HG02798 (cell line): ENCODE results near the gene NRTN.
A peak's percentile ranks its signal among the peaks of the same experiment; 100 is the strongest.

Experiments used
- ATAC-seq: cut with Tn5 transposase; IDR thresholded peaks from one replicate; pipeline ENCODE4 v1.9.1; 2021; ENCODE audit warnings: mild to moderate bottlenecking; ENCODE audit not compliant: unreplicated experiment, poor library complexity

NRTN gene

DNA sequence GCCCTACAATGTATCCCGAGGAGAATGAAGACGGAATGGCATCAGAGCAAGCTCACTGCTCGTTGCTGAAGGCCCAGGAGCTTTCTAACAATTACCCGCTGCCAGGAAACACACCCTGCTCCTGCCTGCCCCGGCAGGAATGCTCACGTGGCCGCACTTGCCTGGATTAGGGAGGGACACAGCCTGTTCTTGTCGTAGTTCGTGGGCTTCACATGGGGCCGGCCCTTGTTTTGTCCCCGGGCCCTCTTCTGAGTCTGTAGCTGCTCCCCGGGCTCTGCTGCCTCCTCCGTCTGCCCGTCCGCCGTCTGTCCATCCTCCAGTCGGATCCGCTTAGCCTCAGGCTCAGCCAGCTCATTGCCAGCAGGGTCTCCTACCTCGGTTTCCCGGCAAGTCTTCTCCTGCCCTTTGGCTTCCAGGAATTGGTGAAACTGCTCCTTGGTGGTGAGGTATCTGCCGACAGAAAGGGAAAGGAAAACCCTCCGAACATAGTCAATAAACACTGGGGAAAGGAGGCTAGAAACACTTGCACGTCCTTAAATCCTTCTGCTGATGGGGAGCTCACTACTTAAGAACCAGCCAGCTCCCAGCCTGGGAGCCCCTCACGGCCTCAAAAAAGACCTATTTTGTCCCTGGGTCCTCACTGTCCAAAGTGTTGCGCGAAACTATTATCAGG lies 14.8 kb upstream of the NRTN start:
- ATAC-seq, result no peak

DNA sequence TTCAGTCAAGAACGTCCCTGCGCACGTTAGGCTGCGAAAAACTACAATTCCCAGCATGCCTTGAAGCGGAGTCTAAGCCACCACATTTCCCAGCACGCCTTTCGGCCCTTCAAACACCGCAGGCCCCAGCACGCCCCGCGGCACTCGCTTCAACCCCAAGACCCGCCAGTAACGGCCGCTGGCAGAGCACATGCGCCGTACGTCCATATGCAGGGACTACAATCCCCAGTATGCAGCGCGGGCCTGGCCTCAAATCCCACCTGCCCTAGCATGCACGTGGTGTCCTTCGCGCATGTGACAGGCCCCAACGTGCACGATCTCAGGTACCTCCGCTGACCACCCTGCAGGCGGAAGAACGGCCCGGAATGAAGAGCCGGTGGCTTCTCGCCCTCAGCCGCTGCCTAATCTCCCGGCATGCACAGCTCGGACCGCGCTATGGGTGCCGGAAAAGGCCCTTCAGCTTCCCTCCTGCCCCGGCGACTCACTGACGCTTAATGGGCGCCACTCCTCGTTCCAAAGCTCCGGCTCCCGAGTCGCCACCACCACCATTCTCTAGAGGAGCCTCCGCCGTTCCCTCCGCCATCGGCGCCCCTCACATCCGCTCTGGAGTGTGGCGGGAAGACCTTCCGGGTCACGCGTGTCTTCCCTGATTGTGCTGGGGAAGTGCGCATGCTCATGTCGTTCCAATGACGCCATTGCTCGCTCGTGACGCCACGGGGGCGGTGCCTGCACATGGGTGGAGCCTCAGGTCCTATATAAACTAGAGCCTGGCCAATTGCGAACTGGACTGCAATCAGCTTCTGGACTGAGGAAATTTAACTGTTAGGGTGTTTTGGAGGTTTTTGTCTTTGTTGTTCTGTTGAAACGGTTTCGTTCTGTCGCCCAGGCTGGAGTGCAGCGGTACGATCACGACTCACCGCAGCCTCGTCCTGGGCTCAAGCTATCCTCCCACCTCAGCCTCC lies 14.0 kb upstream of the NRTN start, which contains the start of gene DUS3L:
Gene DUS3L, minus strand, starts transcription at position 605 of the 962 bp plus-strand sequence. Its CDS starts 22 bp downstream, at position 583.
- peak; percentile 94 for ATAC-seq

DNA sequence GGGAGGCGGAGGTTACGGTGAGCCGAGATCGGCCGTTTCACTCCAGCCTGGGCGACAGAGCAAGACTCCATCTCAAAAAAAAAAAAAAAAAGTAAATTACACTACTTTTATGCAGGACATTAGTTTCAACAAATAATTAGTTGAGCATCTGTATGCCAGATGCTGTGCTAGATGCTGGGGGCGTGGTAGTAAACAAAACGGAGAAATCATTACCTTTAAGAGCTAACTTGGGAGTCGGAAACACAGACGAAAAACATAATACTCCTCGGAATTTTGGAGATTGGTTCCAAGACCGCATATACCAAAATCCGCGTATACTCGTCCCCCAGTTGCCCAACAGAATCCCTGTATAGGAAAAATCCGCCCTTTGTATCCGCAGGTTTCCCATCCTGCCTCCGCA lies 12.6 kb upstream of the NRTN start:
- ATAC-seq, result no peak

DNA sequence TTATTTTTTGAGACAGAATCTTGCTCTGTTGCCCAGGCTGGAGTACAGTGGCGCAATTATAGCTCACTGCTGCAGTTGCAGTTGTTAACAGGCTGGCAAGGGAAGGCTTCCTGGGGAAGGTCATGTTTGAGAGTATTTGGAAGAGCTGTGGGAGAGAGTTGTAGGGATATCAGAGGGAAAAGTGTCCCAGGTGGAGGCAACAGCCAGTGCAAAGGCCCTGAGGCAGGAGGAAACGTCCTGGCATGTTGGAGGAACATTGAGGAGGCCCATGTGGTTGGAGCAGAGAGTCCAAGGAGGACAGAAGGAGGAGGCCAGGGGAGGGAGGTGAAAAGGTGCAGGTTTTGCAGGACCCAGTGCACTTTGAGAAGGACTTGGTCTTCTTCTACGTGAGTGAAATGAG lies 11.7 kb upstream of the NRTN start:
- no peak for ATAC-seq

DNA sequence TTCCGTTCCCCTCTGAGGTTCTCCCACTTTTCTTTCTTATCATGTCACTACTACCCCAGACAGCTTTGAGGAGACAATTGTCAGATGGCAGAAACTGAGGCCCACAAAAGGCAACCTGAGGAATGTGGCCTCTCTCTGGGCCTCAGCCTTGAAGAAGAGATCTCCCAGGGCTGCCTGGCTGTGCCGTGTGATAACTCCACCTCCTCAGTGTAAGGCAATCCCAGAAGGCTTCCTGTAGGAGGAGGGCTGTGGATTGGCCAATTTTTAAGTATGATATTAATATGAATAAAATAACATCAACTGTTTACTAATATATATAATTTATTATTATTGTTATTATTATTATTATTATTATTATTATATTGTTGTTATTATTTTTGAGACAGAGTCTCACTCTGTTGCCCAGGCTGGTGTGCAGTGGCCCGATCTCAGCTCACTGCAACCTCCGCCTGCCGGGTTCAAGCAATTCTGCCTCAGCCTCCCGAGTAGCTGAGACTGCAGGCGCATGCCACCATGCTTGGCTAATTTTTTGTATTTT lies 9.4 kb upstream of the NRTN start:
- no peak for ATAC-seq

DNA sequence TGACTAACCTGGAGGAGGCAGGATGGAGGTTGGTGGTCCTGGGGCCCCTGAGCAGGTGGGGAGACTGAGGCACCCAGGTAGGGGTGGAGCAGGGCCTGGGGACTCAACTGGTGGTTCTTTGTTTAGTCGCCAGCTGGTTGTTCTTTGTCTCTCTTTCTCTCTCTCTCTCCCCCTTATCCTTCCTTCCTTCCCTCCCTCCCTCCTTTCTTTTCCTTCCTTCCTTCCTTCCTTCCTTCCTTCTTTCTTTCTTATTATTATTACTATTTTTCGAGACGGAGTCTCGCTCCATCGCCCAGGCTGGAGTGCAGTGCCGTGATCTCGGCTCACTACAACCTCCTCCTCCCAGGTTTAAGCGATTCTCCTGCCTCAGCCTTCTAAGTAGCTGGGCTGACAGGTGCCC lies 6.6 kb upstream of the NRTN start:
- ATAC-seq, result no peak

DNA sequence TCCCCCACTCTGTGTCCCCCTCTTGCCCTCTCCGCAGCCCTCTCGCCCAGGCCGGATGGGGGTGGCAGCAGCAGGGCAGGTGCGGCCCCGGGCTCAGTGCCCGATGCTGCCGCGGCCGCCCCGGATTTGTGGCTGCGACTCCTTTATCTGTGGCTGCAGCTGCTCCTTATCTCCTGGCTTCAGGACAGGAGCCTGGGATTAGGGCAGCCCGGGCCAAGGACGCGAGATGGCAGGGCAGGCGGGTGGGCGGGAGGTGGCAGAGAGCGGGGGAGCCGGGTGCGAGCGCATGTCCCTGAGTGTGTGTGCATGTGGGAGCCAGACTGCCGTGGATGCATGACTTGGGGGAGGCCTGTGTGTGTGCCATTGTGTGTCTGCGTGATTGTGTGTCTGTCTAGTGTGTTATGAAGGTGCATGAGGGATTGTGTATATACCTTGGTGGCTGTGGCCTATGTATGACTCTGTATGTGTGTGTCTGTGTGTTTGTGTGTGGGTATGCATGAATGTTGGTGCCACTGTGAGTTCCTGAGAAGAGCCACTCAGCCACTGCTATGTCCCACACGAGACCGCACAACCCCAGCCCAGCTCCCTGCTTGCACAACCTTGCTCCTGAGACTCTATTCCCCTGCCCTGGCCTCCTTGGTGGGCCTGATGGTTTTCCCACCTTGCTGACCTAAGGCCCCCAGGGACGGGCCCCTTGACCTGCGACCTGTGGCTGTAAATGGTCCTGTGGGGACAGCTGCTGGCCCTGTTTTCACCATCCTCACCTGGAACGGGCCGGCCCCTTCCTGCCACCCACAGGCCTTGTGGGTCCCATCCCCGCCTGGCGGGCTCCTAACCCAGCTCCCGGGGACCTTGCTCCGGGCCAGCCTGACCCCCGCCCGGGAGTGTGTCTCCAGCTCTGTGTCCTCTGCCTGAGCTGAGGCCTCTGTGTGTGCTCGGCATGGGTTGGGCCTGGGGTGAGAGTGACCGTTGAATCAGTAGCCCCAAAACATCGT lies 5.3 kb upstream of the NRTN start:
- ATAC-seq, result no peak

DNA sequence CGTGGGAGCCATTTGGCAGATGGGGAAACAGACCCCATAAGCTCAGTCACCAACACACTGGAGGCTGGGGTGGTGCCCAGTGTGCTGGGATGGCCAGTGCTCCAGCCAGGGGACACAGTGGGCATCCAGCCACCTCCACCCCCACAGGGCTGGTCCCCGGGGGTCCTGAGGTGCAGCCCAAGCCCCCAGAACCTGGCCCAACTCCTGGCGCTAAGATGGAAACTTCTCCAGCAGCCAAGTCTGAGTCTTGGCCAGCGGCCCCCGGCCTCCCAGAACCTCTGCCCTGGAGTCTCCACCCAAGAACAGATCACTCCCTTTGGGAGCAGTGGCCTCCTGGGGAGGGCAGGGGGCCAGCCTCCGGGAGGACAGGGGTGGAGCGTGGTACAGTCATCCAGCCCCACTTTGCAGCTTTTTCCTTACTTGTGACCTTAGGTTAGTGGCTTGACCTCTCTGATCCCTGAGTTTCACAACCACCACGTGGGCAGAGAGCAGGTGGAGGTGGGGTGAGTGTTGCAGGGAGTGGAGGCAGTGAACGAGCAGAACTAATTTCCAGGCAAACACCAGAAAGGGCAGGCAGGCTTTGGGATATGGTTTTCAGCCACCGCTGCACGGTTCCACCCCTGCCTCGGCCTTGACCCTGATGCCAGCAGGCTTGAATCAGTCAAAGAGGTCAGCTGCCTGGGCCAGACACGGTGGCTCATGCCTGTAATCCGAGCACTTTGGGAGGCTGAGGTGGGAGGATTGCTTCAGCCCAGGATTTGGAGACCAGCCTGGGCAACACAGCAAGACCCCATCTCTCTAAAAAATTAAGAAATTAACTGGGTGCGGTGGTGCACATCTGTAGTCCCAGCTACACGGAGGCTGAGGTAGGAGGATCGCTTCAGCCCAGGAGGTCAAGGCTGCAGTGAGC lies 4.3 kb upstream of the NRTN start:
- ATAC-seq, result no peak

DNA sequence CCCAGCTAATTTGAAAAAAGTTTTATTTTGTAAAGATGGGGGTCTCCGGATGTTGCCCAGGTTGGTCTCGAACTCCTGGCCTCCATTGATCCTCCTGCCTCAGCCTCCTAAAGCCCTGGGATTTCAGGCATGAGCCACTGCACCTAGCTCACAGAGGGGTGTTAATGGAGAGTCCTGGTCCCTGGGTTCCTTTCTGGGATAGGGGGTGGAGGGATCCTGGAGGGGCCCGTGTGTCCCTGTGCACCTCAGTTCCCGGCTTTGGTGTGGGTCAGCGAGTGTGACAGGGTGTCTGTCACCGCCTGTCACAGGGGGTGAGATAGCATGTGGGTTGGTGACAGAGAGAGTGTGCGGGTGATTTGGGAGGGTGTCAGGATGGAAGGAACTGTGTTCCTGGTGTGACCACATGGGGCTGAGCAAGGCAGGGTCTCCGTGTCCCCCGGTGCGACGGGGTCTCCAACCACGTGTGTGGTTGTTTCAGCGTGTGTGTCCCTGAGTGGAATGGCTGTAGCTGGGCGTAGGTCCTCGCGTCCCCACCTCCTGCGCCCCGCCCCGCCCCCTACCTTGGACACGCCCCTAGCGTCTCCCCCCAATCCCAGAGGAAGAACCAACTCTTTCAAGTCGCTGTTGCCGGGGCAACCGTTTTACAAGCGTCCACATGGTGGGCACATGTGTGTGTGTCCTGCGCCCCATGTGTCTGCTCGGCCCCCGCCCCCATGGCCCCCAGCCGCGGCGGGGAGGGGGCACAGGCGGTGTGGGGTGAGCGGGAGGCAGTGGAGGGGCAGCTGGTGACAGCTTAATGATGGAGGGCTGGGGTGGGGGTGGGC lies 2.9 kb upstream of the NRTN start:
- no peak for ATAC-seq

DNA sequence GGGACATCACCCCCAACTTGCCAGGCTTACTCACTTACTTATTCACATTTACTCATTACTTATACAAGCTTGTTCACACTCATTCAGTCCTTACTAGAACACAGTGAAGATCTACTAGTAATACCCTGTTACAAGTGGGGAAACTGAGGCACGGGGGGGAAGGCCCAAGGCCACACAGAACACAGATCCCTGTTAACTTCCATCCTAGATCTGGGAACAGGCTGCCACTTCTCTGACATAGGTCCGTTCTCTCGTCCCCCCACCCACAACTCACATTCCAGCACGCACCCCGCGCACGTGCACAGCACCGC lies 1.5 kb upstream of the NRTN start:
- ATAC-seq, result no peak

DNA sequence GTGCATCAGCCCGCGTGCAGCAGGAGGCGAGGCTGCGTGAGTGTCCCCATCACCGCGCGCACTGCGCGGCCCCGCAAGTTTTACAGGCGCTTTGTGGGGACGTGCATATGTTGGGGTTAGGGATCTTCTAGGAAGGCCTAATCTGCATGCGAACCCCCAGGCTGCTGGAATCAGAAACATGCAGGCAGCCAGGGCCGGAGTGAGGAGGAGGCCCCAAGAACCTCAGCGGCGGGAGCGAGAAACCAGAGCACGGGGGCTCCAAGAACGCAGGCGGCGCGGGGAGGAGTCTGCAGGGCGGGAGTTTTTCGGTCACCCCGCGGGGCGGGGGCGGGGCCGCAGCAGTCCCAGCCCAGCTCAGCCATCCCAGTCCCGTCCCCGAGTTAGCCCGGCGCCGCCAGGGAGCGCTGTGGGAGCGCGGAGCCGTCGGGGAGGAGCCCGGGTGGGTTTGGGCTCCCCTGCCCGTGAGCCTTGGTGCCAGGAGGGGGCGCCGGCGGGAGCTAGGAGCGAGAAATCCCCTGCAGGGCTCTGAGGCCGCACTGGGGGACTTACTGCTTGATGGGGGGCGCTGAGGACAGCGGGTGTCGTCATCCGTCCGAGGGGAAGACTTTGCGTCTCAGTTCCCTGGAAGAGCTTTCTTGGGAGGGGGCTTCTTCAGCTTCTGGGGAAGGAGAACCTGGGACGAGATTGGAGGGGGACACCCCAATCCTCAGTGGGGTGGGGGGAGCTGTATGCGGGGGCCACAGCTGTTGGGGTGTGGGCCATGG lies 933 bp upstream of the NRTN start:
- ATAC-seq, result peak; percentile 79

DNA sequence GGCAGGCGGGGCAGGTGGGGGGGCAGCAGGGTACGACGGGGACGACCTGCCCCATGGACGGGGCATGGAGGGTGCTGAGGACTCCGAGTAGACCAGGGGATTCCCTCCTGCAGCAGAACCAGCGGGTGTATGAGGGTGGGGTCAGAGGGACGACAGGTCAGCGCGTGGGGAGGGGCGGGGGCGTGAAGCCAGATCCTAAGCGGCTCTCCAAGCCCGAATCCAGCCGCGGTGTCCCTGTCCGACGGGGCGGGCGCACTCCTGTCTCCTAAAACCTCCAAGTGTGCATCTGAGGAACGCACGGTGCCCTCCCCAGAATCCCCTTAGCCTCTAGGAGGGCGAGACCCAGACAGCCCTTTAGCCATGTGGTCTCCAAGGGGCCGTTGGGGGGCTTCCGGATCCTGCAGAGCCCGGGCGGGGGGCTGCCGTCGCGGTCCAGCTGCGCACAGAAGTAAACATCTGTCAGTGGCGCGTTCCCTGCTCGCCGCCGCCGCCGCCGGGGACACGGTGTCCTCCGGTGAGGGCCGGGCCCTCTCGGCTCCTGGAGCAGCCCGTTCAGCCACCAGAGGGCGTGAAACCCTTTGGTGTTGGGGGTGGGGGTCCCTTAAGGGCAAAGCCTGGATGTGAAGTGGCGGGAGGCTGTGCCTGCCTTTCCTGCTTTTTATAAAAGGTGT lies 730 bp downstream of the NRTN start:
- ATAC-seq, result no peak

DNA sequence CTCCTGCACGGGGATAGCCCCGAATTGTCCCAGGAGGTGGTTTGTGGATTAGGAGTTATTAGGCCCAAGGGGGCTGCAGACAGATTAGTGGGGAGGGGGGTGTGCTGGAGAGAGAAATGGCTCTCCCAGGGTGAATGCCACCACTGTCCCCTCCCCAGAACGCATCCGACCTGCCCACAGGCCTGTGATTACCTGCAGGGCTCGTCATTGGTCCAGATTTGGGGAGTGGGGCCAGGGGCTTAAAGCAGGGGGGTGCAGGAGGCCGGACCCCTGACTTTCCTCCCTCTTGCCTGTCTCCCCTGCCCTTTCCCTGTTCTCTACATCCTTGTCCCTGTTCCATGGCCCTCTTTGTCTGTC lies 1.2 kb downstream of the NRTN start:
- ATAC-seq, result no peak

DNA sequence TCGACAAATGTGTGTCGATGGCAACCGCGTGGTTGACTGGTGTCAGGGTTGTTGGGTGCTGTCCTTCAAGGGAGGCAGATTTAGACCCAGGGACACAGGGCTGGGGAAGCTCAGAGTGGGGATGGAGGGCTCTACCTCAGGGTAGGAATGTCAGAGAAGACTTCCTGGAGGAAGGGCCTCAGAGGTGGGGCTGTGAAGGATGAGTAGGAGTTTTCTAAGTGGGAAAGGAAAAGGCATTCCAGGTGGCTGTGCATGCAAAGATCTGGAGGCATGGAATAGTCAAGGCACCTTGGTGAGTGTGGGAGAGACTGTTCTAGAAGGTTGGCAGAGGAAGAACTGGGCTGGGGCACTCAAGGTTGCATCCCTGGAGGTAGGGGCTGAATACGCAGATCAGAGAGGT lies 2.0 kb downstream of the NRTN start:
- no peak for ATAC-seq

DNA sequence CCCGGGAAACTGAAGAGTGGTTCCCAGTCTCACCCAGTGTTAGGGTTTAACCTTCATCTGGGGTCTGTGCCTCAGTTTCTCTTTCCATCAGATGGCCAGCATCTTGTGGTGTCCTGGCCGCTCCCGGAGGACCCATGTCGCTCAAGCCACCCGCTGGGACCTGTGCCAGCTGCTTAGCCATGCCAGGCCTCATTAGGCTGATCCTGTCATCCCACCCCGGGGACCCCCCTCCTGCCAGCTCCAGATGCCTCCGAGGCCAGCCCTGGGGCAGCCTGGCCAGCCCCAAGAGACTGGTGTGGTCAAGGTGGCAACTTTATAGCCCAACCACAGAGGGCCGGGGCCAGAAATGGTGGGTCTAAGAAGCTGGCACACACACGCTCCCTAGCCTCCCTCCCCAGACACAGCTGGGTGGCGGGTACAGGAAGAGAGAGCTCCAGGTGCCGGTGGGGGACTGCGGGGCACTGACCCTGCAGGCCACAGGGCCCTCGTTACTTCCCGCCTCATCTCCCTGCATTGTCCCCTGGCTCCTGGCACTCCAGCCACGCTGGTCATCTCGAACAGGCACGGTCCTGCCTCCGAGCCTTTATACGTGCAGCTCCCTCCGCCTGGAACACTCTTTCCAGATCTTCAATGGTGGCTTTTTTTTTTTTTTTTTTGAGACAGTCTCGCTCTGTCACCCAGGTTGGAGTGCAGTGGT lies 3.4 kb downstream of the NRTN start:
- ATAC-seq, result no peak

DNA sequence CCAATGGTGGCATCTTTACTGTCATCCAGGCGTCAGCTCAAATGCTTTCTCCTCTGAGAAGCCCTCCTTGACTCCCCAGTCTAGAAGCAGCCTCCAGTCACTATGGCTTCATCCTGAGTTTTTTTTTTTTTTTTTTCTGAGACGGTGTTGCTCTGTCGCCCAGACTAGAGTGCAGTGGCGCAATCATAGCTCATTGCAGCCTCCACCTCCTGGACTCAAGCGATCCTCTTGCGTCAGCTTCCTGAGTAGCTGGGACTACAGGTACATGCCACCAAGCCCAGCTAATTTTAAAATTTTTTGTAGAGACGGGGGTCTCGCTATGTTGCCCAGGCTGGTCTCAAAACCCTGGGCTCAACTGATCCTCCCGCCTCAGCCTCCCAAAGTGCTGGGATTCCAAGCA lies 4.2 kb downstream of the NRTN start:
- no peak for ATAC-seq

DNA sequence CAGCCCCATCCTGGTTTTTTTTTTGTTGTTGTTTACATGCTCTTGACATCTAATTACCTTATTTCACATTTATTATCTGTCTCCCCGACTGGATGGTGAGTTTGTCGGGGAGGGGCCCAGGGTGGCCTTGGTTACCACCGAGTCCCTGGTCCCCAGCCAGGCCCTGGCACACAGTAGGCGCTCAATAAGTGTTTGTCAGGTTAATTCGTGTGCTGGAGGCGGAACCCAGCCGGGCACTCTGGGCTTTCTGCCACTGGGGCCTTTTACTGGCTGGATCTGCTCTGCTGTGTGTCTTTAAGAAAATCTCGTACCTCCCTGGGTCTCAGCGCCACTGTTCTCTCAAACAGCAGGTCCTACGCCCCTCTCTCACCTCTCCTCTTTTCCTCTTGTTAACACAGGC lies 4.6 kb downstream of the NRTN start:
- no peak for ATAC-seq
